M059J (cell line): ENCODE results near the gene RPL18A. TPM values are rescaled to one million over a fixed set of nuclear protein-coding genes. Genes with fewer than 3 reads are reported as not detected.
A peak's percentile ranks its signal among the peaks of the same experiment; 100 is the strongest.

Experiments used
- DNase-seq: peaks from one replicate; pipeline ENCODE4 v3.0.0-alpha.2; 2012; ENCODE audit warnings: low read depth
- total RNA-seq: library from RNA; depleted of rRNA; stranded (reverse); fragments of >200 nt; shearing (Covaris generic); gene quantifications from 2 replicates; pipeline ENCODE4 v1.2.3, GENCODE V29; 2014; rRNA removed

RPL18A gene
- total RNA-seq: 622 and 685 TPM in 2 replicates

- DNase-seq: peak; percentile 100
Measured at GRCh38 chr19:17859533-17860330, at the start of gene RPL18A. Gene RPL18A (plus strand): TSS chr19:17859910. CDS start chr19:17859957, 47 bp downstream.

GRCh38 chr19:17811103-17811502 is 48.6 kb upstream of the RPL18A start:
- no peak for DNase-seq

GRCh38 chr19:17811681-17812080 is 48.0 kb upstream of the RPL18A start:
- no peak for DNase-seq

GRCh38 chr19:17812099-17812498 is 47.6 kb upstream of the RPL18A start:
- DNase-seq: no peak

- DNase-seq: no peak
Measured at GRCh38 chr19:17817668-17818363, 41.9 kb upstream of the RPL18A start.

GRCh38 chr19:17821190-17821589 is 38.5 kb upstream of the RPL18A start, which contains the start of gene INSL3:
Gene INSL3 (minus strand): TSS chr19:17821519. CDS start chr19:17821506, 13 bp downstream.
- no peak for DNase-seq

GRCh38 chr19:17824339-17824738 is 35.4 kb upstream of the RPL18A start:
- DNase-seq: no peak

GRCh38 chr19:17826508-17827056 is 33.1 kb upstream of the RPL18A start:
- no peak for DNase-seq

GRCh38 chr19:17829855-17830566 is 29.7 kb upstream of the RPL18A start:
- peak; percentile 69 for DNase-seq

- DNase-seq: peak; percentile 78
Measured at GRCh38 chr19:17830567-17831418, 28.9 kb upstream of the RPL18A start.

- DNase-seq: no peak
Measured at GRCh38 chr19:17831419-17831888, 28.3 kb upstream of the RPL18A start.

- DNase-seq: no peak
Measured at GRCh38 chr19:17832443-17833208, 27.1 kb upstream of the RPL18A start.

- peak; percentile 47 for DNase-seq
Measured at GRCh38 chr19:17834350-17835181, 25.1 kb upstream of the RPL18A start.

GRCh38 chr19:17835182-17836006 is 24.3 kb upstream of the RPL18A start:
- DNase-seq: no peak

- DNase-seq: no peak
Measured at GRCh38 chr19:17836530-17836929, 23.2 kb upstream of the RPL18A start.

- no peak for DNase-seq
Measured at GRCh38 chr19:17837972-17838371, 21.7 kb upstream of the RPL18A start.

GRCh38 chr19:17840019-17840418 is 19.7 kb upstream of the RPL18A start:
- no peak for DNase-seq

- DNase-seq: peak; percentile 66
Measured at GRCh38 chr19:17841371-17841809, 18.3 kb upstream of the RPL18A start.
